Measurements from ENCODE around the gene LRRC27. TPM values are rescaled to one million over a fixed set of nuclear protein-coding genes. Genes with fewer than 3 reads are reported as not detected.

LRRC27 gene
- total and polyA plus RNA-seq, 7 donors = 1.4 to 15.5 (median 6.2) TPM

DNA sequence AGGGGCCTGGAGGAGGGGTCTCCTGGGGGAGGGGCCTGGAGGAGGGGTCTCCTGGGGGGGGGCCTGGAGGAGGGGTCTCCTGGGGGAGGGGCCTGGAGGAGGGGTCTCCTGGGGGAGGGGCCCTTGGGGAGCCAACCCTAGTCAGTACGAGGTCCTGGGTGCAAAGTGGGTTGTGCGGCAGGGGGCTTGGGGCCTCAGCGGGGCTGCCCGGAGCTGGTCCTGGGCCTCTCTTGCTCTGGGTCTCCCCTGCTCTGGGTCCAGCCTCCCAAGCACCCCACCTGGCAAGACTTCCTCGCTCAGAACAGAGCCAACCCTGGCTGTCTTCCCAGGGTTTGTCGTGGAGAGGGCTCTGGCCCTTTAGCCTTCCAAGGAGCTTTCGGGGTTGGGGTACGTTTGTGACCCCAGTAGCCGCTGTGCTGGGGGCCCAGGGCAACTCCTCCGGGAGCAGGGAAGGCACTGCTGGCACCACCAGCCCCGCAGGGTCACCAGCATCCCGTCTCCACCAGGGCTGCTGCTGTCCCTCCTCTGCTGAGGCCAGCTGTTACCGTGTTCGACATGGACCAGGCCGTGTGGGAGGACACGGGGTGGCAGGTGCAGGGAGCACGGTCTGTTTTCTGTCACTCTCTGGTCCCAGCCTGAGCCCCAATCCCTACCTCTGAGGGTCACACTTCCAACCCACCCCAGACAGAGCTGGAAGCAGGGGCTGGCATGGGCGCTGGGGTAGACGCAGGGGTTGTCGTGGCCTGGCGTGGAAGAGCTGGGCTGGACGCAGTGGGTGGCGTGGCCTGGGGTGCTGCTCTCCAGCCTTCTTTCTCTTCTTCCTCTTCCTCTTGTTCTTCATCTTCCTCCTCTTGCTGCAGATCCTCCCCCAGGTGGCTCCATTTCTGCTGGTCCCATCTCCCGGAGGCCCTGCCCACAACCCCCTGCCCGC is 87.8 kb downstream of the LRRC27 start:
- peaks cover 0 to 78% (median 71%) of the 10 kb centered on the region in 4 donors for H3K4me1 ChIP-seq
- no peaks in the 10 kb centered on the region for H3K27me3 ChIP-seq
- intact Hi-C loops (cut with DNase I) = no loop called here
- H3K9me3 ChIP-seq = no peaks in the 10 kb centered on the region
- WGBS, 2 donors = 58 to 79% methylated on average over 25 of the region's 25 CpGs
- H3K4me3 ChIP-seq = no peak overlapping the region
- TF ChIP-seq EP300 (IDR thresholded peaks at IDR 0.05) (no peak), POLR2AphosphoS5 (IDR thresholded peaks at IDR 0.05) (peak in 1 of 4 donors; percentile 43)
- H3K27ac ChIP-seq = peak overlapping the region; percentile 88 to 93 (median 92)
- no peak for DNase-seq
- peaks cover 0 to 6% (median 0%) of the 10 kb centered on the region in 4 donors for H3K36me3 ChIP-seq

DNA sequence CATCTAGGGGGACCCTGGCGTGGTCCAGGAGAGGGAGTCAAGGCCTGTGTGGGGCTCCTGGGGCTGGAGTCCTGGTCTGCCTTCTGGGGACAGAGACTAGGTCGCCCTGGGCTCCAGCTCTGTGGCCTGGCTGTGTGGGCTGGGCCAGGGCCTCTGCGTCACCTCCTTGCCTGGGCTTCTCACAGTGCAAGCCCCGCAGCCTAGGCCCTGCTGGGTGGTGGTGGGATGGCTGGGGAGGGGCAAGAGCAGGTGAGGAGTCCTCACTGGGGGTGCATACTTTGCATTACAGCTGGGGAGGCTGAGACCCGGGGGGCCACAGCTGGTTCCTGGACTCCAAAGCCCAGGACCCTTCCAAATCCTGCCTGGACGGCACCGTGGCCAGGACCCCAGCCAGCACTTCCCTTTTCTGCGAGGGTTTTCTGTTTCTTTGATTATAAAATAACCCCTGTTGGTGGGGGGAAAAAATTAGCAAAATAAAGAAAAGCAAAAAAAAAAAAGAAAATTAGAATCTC is 88.5 kb downstream of the LRRC27 start:
- H3K27me3 ChIP-seq = no peaks in the 10 kb centered on the region
- WGBS, 2 donors = 45 to 58% methylated on average over 8 of the region's 8 CpGs
- intact Hi-C loops (cut with DNase I) = no loop called here
- H3K9me3 ChIP-seq = no peaks in the 10 kb centered on the region
- peaks cover 0 to 73% (median 68%) of the 10 kb centered on the region in 4 donors for H3K4me1 ChIP-seq
- DNase-seq = no peak
- peak overlapping the region; percentile 88 to 93 (median 92) for H3K27ac ChIP-seq
- no peak overlapping the region for H3K4me3 ChIP-seq
- H3K36me3 ChIP-seq = peaks cover 0 to 6% (median 0%) of the 10 kb centered on the region in 4 donors
- TF ChIP-seq POLR2AphosphoS5 (IDR thresholded peaks at IDR 0.05) (no peak), POLR2A (IDR thresholded peaks at IDR 0.05) (no peak), EP300 (IDR thresholded peaks at IDR 0.05) (no peak)
- TF ChIP-seq, protein P1, sequence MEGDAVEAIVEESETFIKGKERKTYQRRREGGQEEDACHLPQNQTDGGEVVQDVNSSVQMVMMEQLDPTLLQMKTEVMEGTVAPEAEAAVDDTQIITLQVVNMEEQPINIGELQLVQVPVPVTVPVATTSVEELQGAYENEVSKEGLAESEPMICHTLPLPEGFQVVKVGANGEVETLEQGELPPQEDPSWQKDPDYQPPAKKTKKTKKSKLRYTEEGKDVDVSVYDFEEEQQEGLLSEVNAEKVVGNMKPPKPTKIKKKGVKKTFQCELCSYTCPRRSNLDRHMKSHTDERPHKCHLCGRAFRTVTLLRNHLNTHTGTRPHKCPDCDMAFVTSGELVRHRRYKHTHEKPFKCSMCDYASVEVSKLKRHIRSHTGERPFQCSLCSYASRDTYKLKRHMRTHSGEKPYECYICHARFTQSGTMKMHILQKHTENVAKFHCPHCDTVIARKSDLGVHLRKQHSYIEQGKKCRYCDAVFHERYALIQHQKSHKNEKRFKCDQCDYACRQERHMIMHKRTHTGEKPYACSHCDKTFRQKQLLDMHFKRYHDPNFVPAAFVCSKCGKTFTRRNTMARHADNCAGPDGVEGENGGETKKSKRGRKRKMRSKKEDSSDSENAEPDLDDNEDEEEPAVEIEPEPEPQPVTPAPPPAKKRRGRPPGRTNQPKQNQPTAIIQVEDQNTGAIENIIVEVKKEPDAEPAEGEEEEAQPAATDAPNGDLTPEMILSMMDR (IDR thresholded peaks at IDR 0.05) = no peak

DNA sequence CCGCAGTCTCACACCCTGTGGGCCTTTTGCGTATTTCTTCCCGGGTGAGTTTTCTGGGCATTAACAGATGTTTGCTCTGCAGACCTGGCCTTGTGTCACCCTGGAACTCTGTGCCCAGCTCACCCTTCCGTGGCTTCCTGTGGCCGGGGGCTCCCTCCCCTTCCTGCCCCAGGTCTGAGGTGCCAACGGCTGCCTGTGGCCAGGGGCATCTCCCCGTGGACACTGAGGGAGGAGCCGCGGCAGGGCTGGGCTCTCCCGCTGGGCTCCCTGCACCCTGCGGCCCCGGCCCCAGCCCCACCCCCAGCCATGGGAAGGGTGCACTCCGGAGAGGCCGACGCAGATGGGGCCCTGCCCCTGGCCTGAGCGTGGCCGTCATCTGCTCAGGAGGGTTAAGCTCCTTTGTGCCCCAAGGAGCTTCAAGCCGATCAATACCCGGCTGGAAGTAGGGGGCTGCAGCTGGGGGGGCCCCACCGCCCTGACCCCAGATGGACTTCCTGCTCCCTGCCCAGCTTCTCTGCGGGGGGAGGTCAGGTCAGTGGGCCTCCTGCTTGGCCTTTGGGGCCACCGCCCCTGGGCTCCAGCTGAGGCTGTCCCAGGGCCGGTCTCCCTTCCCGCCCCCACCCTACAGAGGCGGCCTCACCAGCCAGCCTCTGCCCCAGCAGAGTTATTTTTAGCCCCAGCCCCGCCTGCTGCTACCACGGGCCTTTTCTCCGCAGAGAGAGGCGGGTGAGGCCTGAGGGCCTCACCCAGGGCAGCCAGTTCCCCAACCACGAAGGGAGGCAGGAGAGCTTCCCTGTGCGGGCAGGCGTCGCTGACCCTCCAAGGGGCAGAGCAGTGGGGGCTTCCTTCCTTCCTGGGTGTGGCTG is 89.2 kb downstream of the LRRC27 start:
- WGBS, 2 donors = 4 to 9% methylated on average over 33 of the region's 33 CpGs
- Histone ChIP-seq H3K27me3 (no peaks in the 10 kb centered on the region), H3K4me3 (peak overlapping the region in 3 of 4 donors; percentile 24 to 28 (median 27)), H3K9me3 (no peaks in the 10 kb centered on the region), H3K27ac (peak overlapping the region; percentile 88 to 93 (median 92)), H3K4me1 (peaks cover 0 to 73% (median 65%) of the 10 kb centered on the region in 4 donors), H3K36me3 (peaks cover 0 to 6% (median 0%) of the 10 kb centered on the region in 4 donors)
- TF ChIP-seq POLR2A (IDR thresholded peaks at IDR 0.05) (peak in 1 of 2 donors; percentile 43), EP300 (IDR thresholded peaks at IDR 0.05) (no peak), POLR2AphosphoS5 (IDR thresholded peaks at IDR 0.05) (peak in 3 of 4 donors; percentile 30 to 39 (median 32))
- TF ChIP-seq, protein P1 (IDR thresholded peaks at IDR 0.05) = no peak
- intact Hi-C loops (cut with DNase I) = no loop called here
- DNase-seq = peak; percentile 92

DNA sequence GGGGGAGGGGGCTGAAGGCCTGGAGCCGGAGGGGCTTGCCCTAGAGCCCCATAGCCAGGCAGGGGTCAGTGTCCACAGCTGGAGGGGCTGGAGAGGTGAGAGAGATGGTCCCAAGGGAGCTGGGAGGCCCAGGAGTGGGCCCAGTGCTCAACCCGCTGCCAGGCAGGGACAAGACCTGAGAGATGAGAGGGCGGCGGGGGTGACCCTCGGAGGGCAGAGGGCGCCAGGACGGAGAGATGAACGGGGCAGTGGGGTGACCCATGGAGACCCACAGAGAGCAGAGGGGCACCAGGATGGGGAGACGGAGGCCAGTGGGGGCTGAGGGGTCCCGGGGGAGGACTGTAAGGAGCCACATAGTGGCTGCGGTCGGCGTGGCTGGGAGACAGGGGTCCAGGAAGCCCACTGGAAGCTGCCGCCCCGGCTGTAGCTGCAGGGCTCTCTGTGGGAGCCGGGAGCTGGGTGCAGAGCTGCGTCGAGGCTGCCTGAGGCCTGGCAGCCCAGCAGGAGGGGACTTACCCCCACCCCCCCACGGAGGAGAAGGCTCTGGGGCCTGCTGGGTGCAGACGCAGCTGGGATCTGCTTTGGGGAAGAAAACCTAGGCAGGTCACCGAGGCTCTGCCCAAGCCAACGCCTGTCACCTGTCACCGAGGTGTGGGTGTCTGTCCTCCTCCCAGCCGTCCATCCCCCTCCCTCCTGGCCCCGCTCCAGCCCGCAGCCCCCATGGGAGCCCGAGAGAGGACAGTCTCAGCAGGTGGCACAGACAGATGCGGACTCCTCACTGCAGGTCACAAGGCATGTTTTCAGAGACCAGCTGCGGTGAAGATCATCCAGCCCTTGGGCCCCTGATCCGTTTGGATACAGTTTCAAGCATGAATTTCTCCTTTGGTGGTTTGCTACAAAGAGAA is 90.1 kb downstream of the LRRC27 start:
- no peak for DNase-seq
- H3K36me3 ChIP-seq = peaks cover 0 to 2% (median 0%) of the 10 kb centered on the region in 4 donors
- TF ChIP-seq EP300 (IDR thresholded peaks at IDR 0.05) (no peak), POLR2A (IDR thresholded peaks at IDR 0.05) (no peak), POLR2AphosphoS5 (IDR thresholded peaks at IDR 0.05) (no peak)
- TF ChIP-seq, protein P1 (IDR thresholded peaks at IDR 0.05) = no peak
- H3K27ac ChIP-seq = peak overlapping the region; percentile 88 to 93 (median 92)
- intact Hi-C loops (cut with DNase I) = loop anchor here (2.0 kb wide), 1 partner anchor 25 kb away; the partner anchor contains the start of gene PWWP2B
- H3K27me3 ChIP-seq = no peaks in the 10 kb centered on the region
- 49 to 62% methylated on average over 30 of the region's 30 CpGs for WGBS, 2 donors
- peak overlapping the region in 2 of 4 donors; percentile 27 to 28 for H3K4me3 ChIP-seq
- peaks cover 0 to 72% (median 64%) of the 10 kb centered on the region in 4 donors for H3K4me1 ChIP-seq
- no peaks in the 10 kb centered on the region for H3K9me3 ChIP-seq
